G401 (cell line): ENCODE measurements around the gene STEEP1. TPM values are rescaled to one million over a fixed set of nuclear protein-coding genes. Genes with fewer than 3 reads are reported as not detected.
"Not testable (repeated sequence)": the region's sequence is repeated elsewhere in the genome, so short reads cannot be mapped to it uniquely, and the experiment has no call there.

ENCODE experiments used
- DNase-seq: peaks from one replicate; pipeline ENCODE4 v3.0.0-alpha.2; 2015; ENCODE audit warnings: low spot score
- in situ Hi-C: cut with HindIII; loops from 2 replicates; pipeline ENCODE4 v1.10.0; 2016; ENCODE audit warnings: low sequenced_read_pairs, mixed read lengths
- total RNA-seq: library from RNA; depleted of rRNA; stranded (reverse); fragments of >200 nt; shearing (Covaris generic); gene quantifications from 2 replicates; pipeline ENCODE4 v1.2.3, GENCODE V29; 2014; rRNA removed

STEEP1 gene
- total RNA-seq, 1 experiment from 2014 or later: 36.2 TPM

DNA sequence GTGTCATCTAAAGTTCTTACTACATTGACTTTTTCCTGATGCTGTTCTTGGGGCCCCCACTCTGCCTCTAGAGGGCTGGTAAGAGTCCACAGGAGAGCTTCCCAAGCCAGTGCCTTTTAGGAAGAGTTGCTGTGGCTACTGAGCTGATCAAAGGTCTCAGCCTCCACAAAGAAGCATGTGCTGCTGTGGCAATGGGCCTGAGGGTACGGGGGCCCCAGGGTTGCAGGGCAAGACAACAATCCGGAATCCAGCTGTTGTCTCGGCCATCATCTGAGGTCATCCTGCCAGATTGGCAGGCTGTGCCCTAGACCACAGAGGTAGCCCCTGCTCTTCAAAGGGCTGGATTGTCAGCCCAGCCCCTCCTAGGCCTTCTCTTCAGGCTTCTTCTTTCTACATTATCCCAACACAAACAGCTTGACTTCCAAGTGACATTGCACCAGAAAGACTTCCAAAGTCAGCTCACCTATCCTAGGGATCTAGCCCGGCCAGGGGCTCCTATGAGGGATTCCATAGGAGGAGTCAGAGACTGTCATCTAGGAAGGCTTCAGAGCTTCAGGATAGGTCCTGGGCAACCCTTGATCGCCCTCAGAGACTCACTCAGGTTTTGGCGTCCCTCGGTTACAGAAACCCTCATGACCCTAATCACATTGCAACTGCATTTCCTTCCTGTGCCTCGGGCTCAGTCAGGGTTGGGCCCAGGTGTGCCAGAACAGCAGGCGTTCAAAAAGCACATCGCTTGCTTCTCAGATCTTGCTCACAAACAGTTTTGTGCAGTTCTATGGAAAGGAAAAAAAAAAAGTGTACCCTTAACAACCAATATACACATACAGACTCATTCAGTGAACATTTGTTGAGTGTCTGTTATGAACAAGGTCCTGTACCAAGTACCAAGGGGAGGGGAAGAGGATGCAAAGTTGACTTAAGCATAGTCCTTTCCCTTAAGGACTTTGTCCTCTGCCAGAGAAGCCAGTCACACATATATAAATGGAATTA lies 69.2 kb downstream of the STEEP1 start:
- DNase-seq: no peak
- in situ Hi-C loops: no loop called here

- in situ Hi-C loops, DNase-seq: not testable (repeated sequence)
These were observed 71.2 kb downstream of the STEEP1 start for GRCh38 chrX:119493851-119494495.

GRCh38 chrX:119492463-119492862 lies 72.7 kb downstream of the STEEP1 start:
- DNase-seq: no peak
- in situ Hi-C loops: no loop called here

DNA sequence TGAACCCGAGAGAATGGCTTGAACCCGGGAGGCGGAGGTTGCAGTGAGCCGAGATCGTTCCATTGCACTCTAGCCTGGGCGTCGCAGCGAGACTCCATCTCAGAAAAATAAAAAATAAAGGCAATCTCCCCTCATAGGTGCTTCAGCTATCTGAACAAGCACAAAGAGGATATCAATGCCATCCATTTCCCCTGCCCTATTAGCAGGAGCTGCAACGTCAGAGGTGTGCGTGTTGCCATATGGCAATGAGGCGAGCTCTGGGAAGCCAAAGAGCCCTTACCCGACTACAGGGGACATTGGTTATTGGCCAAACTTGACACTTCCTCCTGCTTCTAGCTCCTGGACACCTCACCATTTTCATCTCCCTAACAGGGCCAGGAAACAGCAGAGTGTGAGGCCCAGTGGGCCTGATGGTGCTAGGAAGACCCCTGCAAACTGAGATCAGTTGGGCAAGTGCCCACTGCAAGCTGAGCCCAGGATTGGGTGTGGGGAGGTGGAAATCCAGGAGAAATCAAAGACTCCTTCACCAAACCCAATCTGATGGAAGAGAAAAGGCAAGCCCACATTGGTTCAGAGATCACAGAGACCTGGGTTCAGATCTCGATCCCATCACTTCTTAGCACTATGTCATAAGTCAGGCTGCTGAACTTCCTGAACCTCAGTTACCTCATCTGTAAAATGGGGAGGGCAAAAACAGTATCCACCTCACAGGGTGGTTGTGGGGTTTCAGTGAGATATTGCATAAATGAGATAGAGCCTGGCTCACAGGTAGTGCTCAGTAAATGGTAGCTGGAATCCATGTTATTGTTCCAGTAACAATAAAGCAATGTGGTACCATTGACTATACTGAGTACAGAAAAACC lies 75.8 kb downstream of the STEEP1 start:
- in situ Hi-C loops: no loop called here
- DNase-seq: no peak

DNA sequence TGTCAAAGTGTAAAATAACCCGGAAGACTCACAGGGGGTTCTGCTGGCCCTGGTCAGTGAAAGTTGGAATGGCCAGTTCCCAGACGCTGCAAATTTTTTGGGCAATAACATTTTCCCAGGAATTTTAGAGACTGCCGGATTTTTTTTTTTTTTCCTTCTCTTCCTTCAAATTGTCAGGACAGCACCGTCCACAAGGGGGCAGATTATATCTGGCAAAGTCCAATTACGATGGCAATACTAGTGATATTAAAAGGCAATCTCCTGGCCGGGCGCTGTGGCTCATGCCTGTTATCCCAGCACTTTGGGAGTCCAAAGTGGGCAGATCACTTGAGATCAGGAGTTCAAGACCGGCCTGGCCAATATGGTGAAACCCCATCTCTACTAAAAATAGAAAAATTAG lies 76.5 kb downstream of the STEEP1 start:
- peak; percentile 57 for DNase-seq
- in situ Hi-C loops: no loop called here

Other genes with a start within 250 kb of the STEEP1 start
- 12.2 and 17.8 TPM in 2 replicates for gene SLC25A43, start 166.1 kb downstream of the STEEP1 start, total RNA-seq
- 127 and 170 TPM in 2 replicates for gene SLC25A5, start 97.0 kb downstream of the STEEP1 start, total RNA-seq
- gene UBE2A, start 9.2 kb upstream of the STEEP1 start, total RNA-seq: 32.7 and 39.0 TPM in 2 replicates
- 11.3 and 17.1 TPM in 2 replicates for gene NKRF, start 41.0 kb upstream of the STEEP1 start, total RNA-seq
- 41.5 and 53.2 TPM in 2 replicates for gene SEPTIN6, start 127.8 kb upstream of the STEEP1 start, total RNA-seq
- not detected in 2 replicates for gene SOWAHD, start 193.2 kb upstream of the STEEP1 start, total RNA-seq
- 1,850 and 2,813 TPM in 2 replicates for gene RPL39, start 226.2 kb upstream of the STEEP1 start, total RNA-seq